Measurements from ENCODE around the gene PLAA.
"Not testable (repeated sequence)": the region's sequence is repeated elsewhere in the genome, so short reads cannot be mapped to it uniquely, and the experiment has no call there.

The PLAA gene

GRCh38 chr9:26882154-26882553 lies 64.9 kb downstream of the PLAA start:
- TF ChIP-seq CTCF (IDR thresholded peaks at IDR 0.05; ENCODE audit: extremely low read depth, insufficient read depth, missing control alignments) = no peak
- in situ Hi-C loops (cut with MboI; ENCODE audit: low pct_unique_long_range_greater_than_20kb, low sequenced_read_pairs, unreplicated experiment) = no loop called here
- DNase-seq (ENCODE audit: low spot score) = no peak

- in situ Hi-C loops (cut with MboI; ENCODE audit: low pct_unique_long_range_greater_than_20kb, low sequenced_read_pairs, unreplicated experiment) = no loop called here
- no peak for DNase-seq (ENCODE audit: low spot score)
- no peak for TF ChIP-seq CTCF (IDR thresholded peaks at IDR 0.05; ENCODE audit: extremely low read depth, insufficient read depth, missing control alignments)
These were observed 66.8 kb downstream of the PLAA start for GRCh38 chr9:26880262-26880661.

GRCh38 chr9:26875155-26875554 lies 71.9 kb downstream of the PLAA start:
- DNase-seq (ENCODE audit: low spot score); in situ Hi-C loops (cut with MboI; ENCODE audit: low pct_unique_long_range_greater_than_20kb, low sequenced_read_pairs, unreplicated experiment): not testable (repeated sequence)

- DNase-seq (ENCODE audit: low spot score) = no peak
- in situ Hi-C loops (cut with MboI; ENCODE audit: low pct_unique_long_range_greater_than_20kb, low sequenced_read_pairs, unreplicated experiment) = no loop called here
- no peak for TF ChIP-seq CTCF (IDR thresholded peaks at IDR 0.05; ENCODE audit: extremely low read depth, insufficient read depth, missing control alignments)
These were observed 76.8 kb downstream of the PLAA start for GRCh38 chr9:26870292-26870691.

GRCh38 chr9:26863074-26863473 lies 84.0 kb downstream of the PLAA start:
- TF ChIP-seq CTCF (IDR thresholded peaks at IDR 0.05; ENCODE audit: extremely low read depth, insufficient read depth, missing control alignments) = peak; percentile 36
- in situ Hi-C loops (cut with MboI; ENCODE audit: low pct_unique_long_range_greater_than_20kb, low sequenced_read_pairs, unreplicated experiment) = no loop called here
- no peak for DNase-seq (ENCODE audit: low spot score)

- peak; percentile 50 for DNase-seq (ENCODE audit: low spot score)
- TF ChIP-seq CTCF (IDR thresholded peaks at IDR 0.05; ENCODE audit: extremely low read depth, insufficient read depth, missing control alignments) = peak; percentile 68
- in situ Hi-C loops (cut with MboI; ENCODE audit: low pct_unique_long_range_greater_than_20kb, low sequenced_read_pairs, unreplicated experiment) = no loop called here
These were observed 90.5 kb downstream of the PLAA start for GRCh38 chr9:26856413-26857032.
